ENCODE measurements around the gene ADI1. TPM values are rescaled to one million over a fixed set of nuclear protein-coding genes. Genes with fewer than 3 reads are reported as not detected.

ADI1 gene
- total and polyA plus RNA-seq, 2 of the 8 experiments (the other 6 are each of a cell fraction or from before 2014, with no cell fraction given): 12.2 to 40.2 TPM

- TF ChIP-seq CHD7 (IDR thresholded peaks at IDR 0.05; ENCODE audit: insufficient replicate concordance, low read length) (no peak), RFX5 (IDR thresholded peaks at IDR 0.05; ENCODE audit: borderline replicate concordance, low read depth, low read length) (no peak), NANOG (IDR thresholded peaks at IDR 0.05; ENCODE audit: insufficient read depth, low read depth, low read length, poor library complexity, severe bottlenecking) (no peak), CREB1 (IDR thresholded peaks at IDR 0.05) (no peak), CHD1 (IDR thresholded peaks at IDR 0.05; ENCODE audit: low read depth, low read length) (no peak), USF2 (IDR thresholded peaks at IDR 0.05; ENCODE audit: low read length) (no peak), GTF2F1 (IDR thresholded peaks at IDR 0.05; ENCODE audit: borderline replicate concordance, low read depth, low read length) (no peak), RXRA (IDR thresholded peaks at IDR 0.05; ENCODE audit: insufficient read depth, low read depth, low read length) (no peak), MAFK (IDR thresholded peaks at IDR 0.05; ENCODE audit: low read depth, low read length) (no peak), POU5F1 (IDR thresholded peaks at IDR 0.05; ENCODE audit: low read depth, low read length) (no peak)
Measured at GRCh38 chr2:3465844-3466481, 53.4 kb downstream of the ADI1 start (continued).

Measured in H1 (cell line).